HG02870 (cell line): ENCODE measurements around the gene LMTK2.

Experiments
- ATAC-seq: cut with Tn5 transposase; IDR thresholded peaks from one replicate; pipeline ENCODE4 v1.9.1; 2021; ENCODE audit warnings: mild to moderate bottlenecking, moderate library complexity; ENCODE audit not compliant: unreplicated experiment

Gene LMTK2

DNA sequence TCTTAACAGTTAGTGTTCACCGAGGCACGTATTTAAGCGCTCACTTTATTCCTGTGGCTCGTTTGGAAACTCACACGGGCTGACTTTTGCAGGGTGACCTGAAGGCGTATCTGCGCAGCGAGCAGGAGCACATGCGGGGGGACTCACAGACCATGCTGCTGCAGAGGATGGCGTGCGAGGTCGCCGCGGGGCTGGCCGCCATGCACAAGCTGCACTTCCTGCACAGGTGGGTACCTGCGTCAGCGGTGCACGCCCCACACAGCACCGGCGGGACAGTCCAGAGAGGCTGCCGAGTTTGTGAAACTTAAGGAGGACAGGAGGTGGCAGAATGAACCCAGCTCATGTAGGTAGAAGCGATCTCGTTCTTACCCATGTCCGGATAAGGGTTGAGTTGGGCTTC is 64.8 kb downstream of the LMTK2 start:
- no peak for ATAC-seq

DNA sequence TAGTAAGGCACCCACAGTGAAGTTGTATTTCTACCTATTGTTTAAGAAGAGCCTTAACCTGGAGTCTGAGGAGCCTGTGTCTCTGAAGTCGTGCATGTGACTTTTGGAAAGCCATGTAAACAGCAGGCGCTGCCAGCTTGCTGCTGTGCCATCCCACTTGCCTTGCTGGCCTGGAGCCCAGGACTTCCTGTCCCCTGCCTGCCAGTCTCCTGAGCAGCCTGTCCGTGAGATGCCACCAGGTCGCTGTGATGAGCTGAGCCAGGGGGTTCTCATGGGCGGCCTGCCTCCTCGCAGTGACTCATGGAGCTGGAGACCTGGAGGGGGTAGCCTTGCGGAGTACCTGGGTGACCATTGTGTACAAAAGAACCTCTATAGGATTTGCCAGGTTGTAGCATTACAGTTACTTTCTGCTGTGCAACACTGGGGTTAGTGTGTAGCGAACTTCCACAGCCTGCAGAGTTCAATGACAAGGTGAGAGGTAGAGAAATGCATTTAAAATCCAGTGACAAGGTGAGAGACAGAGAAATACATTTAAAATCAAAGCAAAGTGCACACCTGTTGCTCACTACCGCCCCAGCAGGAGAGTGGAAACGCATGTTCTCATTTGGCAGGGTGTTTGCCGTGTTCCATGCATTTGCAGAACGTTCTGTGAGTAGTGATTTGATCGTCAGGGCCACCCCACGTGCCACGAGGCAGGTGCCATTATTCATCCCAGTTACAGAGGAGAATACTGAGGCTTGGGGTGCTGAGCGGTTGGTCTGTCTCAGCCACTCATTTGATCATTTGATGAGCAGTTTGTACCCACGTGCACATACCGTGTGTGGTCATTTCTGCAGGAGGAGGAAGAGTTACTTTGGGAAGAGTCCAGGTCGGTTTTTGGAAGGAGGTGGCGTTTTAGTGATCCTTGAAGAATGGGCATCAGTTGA is 67.9 kb downstream of the LMTK2 start:
- ATAC-seq, result no peak

GRCh38 chr7:98175260-98175940 is 68.7 kb downstream of the LMTK2 start:
- ATAC-seq, result no peak

- ATAC-seq, result no peak
Measured at GRCh38 chr7:98177553-98177952, 70.9 kb downstream of the LMTK2 start.

DNA sequence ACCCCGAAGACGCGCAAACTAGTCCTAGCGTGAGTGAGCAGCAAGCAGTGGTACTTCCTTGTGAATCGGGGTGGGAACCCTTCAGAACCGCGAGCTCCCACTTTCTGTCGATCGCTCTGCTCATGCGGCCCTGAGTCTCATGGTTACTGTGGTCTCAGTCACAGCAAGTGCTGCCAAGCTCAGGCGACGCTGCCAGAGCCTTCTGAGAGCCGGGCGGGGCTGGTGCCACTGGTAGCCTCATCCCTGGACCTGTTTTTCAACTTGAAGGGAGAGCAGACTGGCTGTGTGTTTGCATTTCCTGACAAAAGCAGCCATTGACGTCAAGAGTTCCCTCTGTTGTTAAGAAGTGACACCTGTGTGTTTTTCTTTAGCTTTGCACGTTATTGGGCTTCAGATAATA is 71.7 kb downstream of the LMTK2 start:
- ATAC-seq, result no peak

DNA sequence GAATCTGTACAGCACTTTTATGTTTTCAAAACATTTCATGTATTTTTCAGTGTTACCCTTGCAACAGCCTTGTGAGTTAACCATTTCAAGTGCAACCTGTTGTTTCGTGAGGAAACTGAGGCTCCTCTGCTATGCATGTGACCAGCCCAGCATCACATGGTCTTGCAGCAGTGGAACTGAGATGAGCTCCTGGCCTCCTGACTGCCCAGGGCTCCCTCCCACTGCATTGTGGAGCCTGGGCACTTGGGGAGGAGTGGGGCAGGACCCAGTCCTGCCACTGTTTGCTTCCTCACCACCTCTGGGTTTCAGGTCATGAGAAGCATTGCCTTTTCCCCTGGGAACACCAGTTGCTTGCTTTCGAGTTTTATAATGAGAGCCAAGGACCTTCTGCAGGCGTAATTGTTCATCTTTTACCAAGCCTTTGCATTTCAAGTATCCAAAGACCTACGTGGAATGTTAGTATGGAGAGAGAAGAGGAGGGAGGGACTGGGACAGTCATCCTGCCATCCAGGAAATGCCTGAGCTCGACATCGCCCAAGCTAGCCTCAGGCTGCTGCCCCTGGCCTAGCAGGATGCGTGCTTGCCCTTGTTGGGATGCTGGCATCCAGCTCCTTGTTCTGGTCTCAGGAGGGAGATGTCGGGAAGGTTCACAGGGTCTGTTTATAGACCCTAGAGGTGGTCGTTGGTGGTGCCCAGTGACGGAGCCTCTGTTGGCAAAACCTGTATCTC is 72.3 kb downstream of the LMTK2 start:
- ATAC-seq, result no peak

DNA sequence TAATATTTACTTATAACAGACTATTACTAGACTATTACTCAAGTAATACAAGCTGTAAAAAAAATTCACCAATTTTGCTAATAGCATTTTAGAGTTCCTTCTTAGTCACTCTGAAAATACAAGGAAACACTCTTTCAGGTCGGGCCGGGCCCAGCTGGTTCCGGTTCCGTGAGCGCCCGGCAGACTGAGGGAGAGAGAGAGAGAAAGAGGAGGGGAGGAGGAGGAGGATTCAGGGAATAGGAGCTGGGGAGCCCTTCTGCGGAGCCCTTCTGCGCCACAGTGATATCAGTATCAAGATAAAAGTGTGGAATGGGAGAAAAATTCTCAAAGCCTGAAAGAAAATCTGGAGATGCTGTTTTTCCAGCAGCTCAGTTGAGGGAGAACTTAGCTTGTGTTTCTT is 74.1 kb downstream of the LMTK2 start:
- ATAC-seq, result no peak

- ATAC-seq, result no peak
Measured at GRCh38 chr7:98185101-98185500, 78.4 kb downstream of the LMTK2 start.

DNA sequence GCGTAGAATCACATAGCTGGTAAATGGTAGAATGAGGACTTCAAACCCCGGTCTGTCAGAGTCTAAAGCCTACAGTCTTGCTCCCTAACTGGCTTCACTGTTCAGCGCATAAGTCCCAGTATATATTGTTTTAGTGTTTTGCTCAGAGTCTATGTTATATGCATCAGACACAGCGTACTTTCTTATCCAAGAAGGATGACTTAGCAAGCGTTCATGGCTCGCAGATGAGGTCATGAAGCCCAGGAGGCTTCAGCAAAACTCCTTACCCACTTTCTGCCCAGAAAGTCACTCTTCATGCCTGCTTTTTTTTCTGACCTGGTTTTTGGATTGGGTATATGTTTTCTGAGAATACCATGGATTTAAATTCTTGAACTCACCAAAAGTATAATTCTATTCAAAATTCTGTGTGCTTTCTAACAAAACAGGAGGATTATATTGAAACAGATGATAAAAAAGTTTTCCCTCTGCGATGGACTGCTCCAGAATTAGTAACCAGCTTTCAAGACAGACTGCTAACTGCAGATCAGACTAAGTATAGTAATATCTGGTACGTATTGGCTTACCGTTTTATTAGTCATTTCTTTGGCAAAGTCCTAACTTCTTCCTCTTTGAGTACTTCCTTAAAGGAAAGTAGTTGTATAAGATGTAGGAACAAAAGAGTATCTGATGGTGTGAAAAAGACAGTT is 79.9 kb downstream of the LMTK2 start:
- no peak for ATAC-seq

DNA sequence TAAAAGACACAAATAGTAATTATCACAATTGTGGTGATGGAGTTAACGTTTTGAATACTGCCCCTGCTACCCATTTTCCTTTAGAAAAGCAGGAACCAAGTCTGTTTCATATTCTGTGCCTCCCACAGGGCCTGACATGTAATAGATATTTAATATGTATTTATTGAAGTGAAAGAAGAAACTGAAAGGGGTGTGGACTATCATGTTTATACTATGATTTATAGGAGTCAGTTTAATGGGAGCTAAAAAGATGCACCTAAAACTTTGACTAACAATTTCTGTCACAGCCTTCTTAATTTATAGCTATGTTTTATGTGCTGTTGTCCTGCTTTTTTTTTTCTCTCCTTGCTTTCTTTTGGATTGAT is 80.5 kb downstream of the LMTK2 start:
- no peak for ATAC-seq

DNA sequence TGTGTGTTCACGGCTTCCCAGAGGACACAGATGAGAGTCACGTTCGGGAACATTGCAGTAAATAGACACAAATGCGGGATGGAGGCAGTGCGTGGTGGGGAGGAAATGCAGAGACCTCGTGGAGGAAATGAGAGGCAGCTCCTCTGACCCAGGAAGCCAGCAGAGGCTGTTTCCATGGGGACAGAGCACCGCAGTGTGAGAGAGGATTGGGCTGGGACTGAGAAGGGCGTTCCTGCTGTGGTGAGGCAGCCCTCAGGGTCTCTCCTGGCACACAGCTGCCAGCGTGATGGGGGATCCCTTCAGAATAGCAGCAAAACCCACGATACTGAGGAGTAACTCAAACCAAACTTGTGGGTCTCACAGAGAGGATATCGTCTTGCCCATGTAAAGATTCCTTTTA is 82.9 kb downstream of the LMTK2 start:
- no peak for ATAC-seq

DNA sequence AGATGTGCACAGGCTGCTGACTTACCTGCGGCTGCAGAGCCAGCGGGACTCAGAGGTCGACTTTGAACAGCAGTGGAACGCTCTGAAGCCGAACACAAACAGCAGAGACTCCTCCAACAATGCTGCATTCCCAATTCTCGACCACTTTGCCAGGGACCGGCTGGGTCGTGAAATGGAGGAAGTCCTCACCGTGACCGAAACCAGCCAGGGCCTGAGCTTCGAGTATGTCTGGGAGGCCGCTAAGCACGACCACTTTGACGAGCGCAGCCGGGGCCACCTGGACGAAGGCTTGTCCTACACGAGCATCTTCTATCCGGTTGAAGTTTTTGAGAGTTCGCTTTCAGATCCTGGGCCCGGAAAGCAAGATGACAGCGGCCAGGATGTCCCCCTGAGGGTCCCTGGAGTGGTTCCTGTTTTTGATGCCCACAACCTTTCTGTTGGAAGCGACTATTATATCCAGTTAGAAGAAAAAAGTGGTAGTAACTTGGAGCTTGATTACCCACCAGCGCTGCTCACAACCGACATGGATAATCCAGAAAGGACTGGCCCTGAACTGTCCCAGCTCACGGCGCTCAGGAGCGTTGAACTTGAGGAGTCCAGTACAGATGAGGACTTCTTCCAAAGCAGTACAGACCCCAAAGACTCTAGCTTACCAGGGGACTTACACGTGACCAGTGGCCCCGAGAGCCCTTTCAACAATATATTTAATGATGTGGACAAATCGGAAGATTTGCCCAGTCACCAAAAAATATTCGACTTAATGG is 85.2 kb downstream of the LMTK2 start:
- no peak for ATAC-seq

- no peak for ATAC-seq
Measured at GRCh38 chr7:98192781-98193457, 86.3 kb downstream of the LMTK2 start.

GRCh38 chr7:98193474-98194180 is 87.0 kb downstream of the LMTK2 start:
- no peak for ATAC-seq

DNA sequence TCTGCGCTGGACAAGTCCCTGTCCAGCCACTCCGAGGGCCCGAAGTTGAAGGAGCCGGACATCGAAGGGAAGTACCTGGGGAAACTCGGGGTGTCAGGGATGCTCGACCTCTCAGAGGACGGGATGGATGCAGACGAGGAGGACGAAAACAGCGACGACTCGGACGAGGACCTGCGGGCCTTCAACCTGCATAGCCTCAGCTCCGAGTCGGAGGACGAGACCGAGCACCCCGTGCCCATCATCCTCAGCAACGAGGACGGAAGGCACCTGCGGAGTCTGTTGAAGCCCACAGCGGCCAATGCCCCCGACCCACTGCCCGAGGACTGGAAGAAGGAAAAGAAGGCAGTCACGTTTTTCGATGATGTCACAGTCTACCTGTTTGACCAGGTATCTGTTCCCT is 87.5 kb downstream of the LMTK2 start:
- ATAC-seq, result no peak

DNA sequence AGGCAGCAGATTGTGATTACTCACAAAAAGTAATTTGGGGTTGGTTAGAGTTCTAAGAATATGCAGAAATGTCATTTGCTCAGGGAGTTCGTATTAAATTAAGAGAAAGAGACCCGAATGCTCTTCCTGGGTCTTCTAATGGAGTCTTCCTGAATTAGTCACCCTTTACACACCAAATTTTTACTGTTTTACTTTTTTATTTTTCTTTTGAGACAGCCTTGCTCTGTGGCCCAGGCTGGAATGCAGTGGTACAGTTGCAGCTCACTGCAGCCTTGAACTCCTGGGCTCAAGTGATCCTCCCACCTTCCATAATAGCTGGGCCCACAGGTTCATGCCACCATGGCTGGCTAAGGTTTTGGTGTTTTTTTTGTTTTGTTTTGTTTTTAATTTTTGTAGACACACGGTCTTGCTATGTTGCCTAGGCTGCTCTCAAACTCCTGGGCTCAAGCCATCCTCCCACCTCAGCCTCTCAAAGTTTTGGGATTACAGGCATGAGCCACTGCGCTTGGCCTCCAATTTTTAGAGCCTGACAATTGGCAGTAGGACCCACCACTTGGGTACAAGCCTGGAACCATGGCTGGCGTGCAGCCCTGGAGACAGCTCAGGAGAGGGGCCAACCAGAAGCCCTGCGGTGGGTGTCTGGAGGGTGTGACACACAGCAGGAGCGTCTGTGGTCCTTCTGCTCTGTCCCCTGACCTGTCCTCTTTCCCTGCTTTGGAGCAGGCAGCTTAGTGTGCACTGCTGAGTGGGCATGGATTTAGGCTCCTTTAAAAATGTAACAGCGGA is 88.2 kb downstream of the LMTK2 start:
- ATAC-seq, result no peak

DNA sequence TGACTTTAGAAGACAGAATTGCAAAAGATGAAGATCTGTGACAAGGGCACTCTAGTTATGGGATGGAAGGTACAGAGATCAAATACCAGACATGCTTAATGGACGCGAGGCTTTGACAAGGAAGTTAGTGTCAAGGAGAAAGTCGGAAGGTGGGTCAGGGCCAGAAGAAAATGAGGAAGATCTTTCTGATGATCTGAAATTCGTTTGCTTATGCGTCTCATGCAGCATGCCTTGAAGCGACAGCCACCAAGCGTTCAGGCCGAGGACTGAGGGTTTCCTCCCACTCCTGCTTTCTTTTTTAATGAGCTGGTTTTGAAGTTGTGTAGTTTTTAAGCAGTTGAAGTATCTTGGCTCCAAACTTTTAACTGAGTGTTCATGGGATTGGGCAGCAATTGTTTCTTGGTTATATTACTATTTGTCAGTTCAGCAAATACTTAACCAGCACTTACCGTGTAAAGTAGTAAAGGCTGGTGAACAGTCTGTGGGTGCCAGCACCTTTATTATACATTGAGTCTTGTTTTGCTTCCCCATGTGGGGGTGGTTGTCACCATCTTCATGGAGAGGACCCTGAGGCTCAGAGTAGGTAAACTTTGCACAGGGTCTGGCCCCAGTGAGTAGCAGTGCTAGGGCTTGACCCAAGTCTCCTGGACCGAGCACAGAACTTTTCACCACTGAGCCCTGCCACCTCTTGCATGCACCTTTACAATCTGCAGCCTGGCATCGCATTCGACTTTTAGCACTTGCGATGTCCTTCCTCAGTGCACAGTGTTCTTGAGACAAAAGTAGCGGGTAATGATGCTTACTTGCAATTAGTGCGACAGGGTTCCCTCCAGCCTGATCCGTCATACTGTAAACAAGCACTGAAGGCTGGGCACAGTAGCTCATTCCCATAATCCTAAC is 90.3 kb downstream of the LMTK2 start:
- ATAC-seq, result no peak
